ENCODE measurements around the gene LRRC31.

GRCh38 chr3:169822983-169823382, 46.8 kb downstream of the LRRC31 start:
- TF ChIP-seq HNF4G (IDR thresholded peaks at IDR 0.05) = no peak
- TF ChIP-seq CTCF (IDR thresholded peaks at IDR 0.05; ENCODE audit: low read depth, low read length, missing input control) = no peak
- TF ChIP-seq MAX (IDR thresholded peaks at IDR 0.05) = no peak
- TF ChIP-seq GABPA (IDR thresholded peaks at IDR 0.05 in 1 of 2, conservative IDR thresholded peaks at IDR 0.05 in 1 of 2) = no peak
- no peak for TF ChIP-seq SP1 (IDR thresholded peaks at IDR 0.05)
